Measurements from ENCODE around the gene TBC1D2B.

The TBC1D2B gene

DNA sequence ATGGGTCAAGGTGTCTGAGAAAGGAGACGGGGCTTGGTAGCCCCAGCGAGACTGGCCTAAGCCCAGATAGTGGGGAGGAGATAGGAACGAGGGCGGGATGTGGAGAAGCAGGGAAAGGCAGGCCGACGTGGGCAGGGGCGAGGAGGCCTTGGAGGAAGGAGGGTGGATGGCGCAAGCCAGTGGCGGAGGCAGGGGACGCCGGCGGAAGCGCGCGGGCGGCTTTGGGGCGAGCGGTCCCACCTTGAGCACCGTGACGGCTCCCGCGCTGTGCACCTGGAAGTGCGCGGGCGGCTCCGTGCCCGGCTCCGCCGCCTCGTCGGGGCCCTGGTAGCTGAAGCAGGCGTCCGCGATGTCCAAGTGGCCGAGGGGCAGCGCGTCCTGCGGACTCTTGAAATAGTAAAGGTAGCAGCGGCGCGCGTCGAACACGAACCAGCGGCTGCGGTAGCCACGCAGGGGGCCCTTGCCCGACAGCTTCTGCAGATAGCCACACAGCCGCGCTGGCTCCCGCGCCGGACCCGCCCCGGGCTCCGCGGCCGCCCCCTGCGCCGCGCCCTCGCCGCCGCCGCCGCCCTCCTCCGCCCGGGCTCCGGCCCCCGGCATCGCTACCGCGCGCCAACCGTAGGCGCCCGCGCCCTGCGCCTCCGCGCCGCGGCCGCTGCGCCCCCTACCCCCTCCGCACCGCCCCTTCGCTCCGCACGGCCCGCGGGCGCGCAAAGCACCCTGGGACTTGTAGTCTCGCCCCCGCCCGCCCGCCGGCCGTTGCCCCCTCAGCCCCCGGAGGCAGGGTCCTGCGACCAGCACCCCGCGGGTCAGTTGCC, at the start of gene TBC1D2B:
Gene TBC1D2B (minus strand): TSS at position 659 of the 818 bp plus-strand sequence. CDS start 59 bp downstream, at position 600.
- DNase-seq (ENCODE audit: low read depth, low spot score): no peak

- DNase-seq (ENCODE audit: low read depth, low spot score): no peak
These were observed 47.8 kb upstream of the TBC1D2B start for GRCh38 chr15:78125267-78125666.

- DNase-seq (ENCODE audit: low read depth, low spot score): no peak
These were observed 43.0 kb upstream of the TBC1D2B start for GRCh38 chr15:78120523-78120922.

DNA sequence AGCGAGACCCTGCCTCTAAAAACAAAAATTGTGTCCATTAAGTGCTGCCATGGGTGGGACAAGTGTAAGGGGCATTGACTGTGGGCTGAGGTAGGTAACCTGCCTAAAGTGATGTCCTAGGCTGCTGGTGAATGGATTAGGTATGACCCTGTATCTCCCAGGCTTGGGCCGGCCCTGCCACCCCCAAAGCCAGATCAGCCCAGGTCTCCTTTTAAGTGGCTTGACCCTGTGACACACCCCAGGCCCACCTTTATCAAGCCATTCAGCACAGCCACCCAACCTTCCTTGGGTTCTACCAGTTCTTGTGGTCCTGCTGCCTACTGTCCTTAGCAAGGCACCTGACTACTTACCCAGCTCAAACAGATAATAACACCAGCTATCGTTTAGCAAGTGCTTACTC, 35.0 kb upstream of the TBC1D2B start:
- DNase-seq (ENCODE audit: low read depth, low spot score): no peak

GRCh38 chr15:78111788-78112187, 34.3 kb upstream of the TBC1D2B start:
- no peak for DNase-seq (ENCODE audit: low read depth, low spot score)

DNA sequence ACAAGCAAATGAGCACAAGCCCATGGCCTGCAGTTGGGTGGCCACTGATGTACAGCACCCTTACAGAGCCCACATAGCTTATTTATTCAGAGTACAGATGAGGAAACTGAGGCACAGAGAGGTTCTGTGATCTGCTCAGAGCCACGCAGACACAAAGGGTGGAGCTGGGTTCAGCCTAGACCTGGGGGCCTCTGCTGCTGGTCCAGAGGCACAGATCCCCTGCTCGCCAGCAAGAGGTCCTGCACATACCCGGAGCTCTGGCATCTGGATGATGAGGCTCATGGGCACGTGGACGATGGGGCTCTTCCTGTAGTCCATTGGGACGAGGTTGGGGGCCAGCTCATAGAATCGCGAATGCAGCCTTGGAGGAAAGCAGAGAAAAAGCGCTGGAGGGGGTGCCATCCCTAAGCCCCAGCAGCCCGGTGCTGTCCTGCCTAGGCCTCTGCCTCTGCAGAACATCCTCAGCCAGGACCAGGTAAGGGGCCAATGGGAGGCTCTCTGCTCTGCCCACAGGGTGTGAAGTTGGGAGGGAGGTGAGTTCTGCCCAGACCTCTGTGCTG, 33.5 kb upstream of the TBC1D2B start:
- DNase-seq (ENCODE audit: low read depth, low spot score): no peak

- DNase-seq (ENCODE audit: low read depth, low spot score): no peak
These were observed 32.6 kb upstream of the TBC1D2B start for GRCh38 chr15:78110096-78110495.

- DNase-seq (ENCODE audit: low read depth, low spot score): no peak
These were observed 31.6 kb upstream of the TBC1D2B start for GRCh38 chr15:78109156-78109555.

GRCh38 chr15:78108300-78109084, 31.0 kb upstream of the TBC1D2B start:
- peak; percentile 27 for DNase-seq (ENCODE audit: low read depth, low spot score)

GRCh38 chr15:78107471-78107870, 30.0 kb upstream of the TBC1D2B start:
- no peak for DNase-seq (ENCODE audit: low read depth, low spot score)

GRCh38 chr15:78105476-78106241, 28.1 kb upstream of the TBC1D2B start:
- no peak for DNase-seq (ENCODE audit: low read depth, low spot score)

GRCh38 chr15:78104566-78105475, 27.3 kb upstream of the TBC1D2B start:
- no peak for DNase-seq (ENCODE audit: low read depth, low spot score)

- DNase-seq (ENCODE audit: low read depth, low spot score): no peak
These were observed 26.6 kb upstream of the TBC1D2B start for GRCh38 chr15:78104119-78104479.

- DNase-seq (ENCODE audit: low read depth, low spot score): no peak
These were observed 26.1 kb upstream of the TBC1D2B start for GRCh38 chr15:78103406-78104118.

DNA sequence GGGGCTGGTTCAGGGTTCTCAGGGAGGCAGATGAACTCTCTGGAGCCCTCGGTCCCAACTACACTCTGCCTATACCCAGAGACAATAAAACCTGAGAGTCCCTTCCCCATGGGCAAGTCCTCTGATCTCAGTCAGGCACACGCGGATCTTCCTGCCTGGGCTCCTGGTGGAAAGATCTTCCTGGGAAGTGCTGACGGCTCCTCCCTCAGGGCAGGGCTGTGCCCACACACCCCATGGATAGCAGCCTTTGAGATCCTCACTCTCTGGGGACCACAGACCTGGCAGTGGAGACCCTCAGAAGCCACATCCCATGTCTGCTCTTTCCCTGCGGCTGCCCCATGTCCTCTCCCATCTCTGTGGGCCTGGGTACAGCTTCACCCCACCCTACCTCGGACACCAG, 25.2 kb upstream of the TBC1D2B start:
- DNase-seq (ENCODE audit: low read depth, low spot score): no peak

DNA sequence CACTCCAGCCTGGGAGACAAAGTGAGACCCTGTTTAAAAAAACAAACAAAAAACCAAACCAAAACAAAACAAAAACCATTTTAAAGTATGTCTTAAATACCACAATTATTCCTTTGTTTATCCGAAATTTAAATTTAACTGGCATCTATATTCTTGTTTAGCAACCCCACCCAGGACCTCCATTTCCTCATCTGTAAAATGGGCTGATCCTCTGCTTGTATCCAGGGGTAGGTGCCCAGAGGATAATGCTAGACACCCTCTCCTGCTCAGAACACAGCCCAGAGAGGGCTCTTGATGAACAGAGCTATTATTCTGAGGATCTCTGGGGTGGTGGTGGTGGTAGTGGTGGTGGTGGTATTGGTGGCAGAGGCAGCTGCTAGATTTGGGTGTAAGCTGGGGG, 24.7 kb upstream of the TBC1D2B start:
- no peak for DNase-seq (ENCODE audit: low read depth, low spot score)

DNA sequence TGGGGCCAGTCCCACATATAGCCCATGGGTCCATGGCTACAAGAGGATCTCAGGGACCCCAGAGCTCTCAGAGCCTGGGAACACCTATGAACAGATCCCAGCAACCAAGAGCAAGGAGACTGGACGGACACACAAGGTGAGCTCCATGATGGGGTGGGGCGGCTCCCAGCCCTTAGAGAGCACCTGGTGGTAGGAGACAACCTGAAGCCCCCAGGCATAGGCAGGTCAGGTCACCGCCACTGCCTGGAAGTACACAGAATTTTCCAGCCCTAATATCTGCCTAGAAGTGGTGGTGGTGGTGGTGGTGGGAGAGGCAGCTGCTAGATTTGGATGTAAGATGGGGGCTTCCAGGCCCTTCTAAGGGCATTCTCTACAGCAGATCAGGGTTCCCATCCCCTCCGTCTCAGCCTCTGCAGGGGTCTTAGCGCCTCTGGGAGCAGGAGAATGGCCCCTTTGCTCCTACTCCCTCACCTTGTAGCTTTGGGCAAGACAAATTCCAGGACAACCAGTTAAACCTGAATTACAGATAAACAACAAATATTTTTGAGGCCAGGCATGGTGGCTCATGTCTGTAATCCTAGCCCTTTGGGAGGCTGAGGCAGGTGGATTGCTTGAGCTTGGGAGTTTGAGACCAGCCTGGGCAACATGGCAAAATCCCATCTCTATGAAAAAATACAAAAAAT, 24.1 kb upstream of the TBC1D2B start:
- no peak for DNase-seq (ENCODE audit: low read depth, low spot score)

DNA sequence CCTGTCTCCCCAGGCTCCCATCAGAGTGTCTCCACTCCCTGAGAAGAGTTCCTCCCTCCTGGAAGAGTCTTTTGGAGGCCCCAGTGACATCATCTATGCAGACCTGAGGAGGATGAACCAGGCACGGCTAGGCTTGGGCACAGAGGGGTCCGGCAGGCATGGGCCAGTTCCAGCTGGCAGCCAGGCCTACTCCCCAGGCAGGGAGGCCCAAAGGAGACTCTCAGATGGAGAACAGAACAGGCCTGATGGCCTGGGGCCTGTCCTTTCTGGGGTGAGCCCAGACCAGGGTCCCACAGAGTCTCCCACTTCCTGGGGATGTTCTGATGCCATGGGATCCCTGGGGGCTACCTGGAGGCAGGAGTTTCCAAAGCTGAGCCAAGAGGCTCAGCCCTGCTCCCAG, 23.4 kb upstream of the TBC1D2B start:
- DNase-seq (ENCODE audit: low read depth, low spot score): no peak

DNA sequence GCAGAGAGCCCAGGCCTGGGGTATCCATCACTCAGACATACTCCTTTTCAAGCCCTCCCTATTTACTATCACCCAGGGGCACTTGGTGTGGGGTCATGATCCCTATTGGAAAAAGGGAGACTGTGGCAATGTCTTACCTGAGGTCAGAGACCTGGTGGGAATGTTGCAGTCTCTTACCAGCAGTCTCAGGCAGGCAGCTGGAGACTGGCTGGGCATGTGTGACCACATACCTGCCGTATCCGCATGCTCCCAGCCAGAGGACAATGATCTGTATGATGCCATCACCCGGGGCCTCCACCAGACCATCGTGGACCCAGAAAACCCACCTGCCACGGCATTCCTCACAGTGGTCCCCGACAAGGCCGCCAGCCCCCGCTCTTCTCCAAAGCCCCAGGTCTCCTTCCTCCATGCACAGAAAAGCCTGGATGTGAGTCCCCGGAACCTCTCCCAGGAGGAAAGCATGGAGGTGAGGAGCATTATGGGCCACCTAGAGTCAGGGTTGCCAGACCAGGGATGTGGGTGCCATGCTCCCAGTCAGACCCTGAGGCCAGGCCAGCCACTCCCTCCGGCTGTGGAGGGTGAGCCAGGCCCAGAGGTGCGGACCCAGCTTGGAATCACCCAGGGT, 20.7 kb upstream of the TBC1D2B start:
- no peak for DNase-seq (ENCODE audit: low read depth, low spot score)

Data from brain pericyte (primary cell).